ENCODE results near the gene KCNAB1. TPM values are rescaled to one million over a fixed set of nuclear protein-coding genes. Genes with fewer than 3 reads are reported as not detected.

Gene KCNAB1
- total and polyA plus RNA-seq, 2 donors (not counting 1 experiment from before 2014, with no cell fraction given), result not detected

DNA sequence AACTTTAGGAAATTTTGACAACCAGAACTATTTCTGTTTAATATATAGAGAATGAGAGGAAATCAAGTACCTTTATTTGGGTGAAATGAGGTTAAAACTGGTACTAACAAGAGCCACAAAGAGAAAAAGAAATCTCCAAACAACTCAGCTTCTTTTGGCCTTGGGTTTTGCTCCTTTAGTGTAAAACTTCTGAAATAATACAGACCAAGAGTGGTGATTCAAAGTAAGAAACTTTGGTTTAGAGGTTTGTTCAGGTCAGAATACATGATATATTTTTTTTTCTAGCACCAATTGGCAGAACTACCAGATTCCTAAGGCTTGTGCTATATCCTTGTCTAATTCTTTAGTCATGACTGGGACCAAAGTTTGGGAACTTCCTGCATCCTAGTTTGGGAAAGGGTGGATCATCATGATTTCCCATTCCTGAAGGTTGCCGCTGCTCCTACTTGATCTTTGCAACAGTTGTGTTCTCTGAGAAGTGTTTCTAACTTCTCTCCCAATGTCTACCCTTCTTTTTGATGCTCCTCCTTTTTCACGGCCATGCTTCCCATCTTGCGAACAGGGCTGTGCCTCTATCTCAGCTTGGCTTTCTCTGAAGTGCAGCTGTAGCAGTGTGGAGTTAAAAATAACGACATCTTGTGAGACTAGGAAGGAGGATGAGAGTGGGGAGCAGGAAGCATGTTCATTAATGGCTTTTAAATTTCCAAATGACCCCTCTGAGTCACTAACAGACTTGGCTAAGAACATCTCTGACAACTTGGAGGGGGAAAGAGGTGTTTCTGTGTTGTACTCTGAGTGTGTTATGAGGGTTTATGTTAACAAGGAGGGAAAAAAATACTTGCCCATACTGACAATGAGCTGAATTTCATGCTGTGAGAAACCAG lies 87.7 kb downstream of the KCNAB1 start:
- Histone ChIP-seq H3K4me2 (replicated peaks; ENCODE audit: low read depth, low read length, poor library complexity, severe bottlenecking) (no peak overlapping the region), H2AFZ (ENCODE audit: insufficient read depth, low read depth, low read length, poor library complexity, severe bottlenecking) (no peak overlapping the region), H3K27me3 (replicated peaks in 1 of 4; ENCODE audit: control extremely low read depth in 1 of 4, control insufficient read depth in 3 of 4, insufficient read depth in 4 of 4, low read length in 3 of 4) (peaks cover 0 to 9% (median 3%) of the 10 kb centered on the region in 4 experiments), H3K27ac (ENCODE audit: low read length in 2 of 2) (no peak overlapping the region), H3K9me3 (ENCODE audit: control extremely low read depth in 1 of 3, control insufficient read depth in 2 of 3, insufficient read depth in 1 of 3, low read length in 2 of 3) (no peaks in the 10 kb centered on the region), H3K4me1 (ENCODE audit: control insufficient read depth in 2 of 2, insufficient read depth in 2 of 2, low read length in 2 of 2) (no peaks in the 10 kb centered on the region), H3K79me2 (ENCODE audit: control insufficient read depth, insufficient read depth, low read length) (no peaks in the 10 kb centered on the region), H4K20me1 (ENCODE audit: control insufficient read depth, insufficient read depth, low read length, poor library complexity, severe bottlenecking) (no peaks in the 10 kb centered on the region), H3K36me3 (replicated peaks in 1 of 2; ENCODE audit: control extremely low read depth in 1 of 2, control insufficient read depth in 1 of 2, extremely low read depth in 1 of 2, insufficient read depth in 2 of 2, low read length in 1 of 2) (no peaks in the 10 kb centered on the region), H3K9ac (ENCODE audit: low read length) (no peak overlapping the region), H3K4me3 (ENCODE audit: control extremely low read depth in 1 of 5, extremely low read depth in 1 of 5, insufficient read depth in 1 of 5, low read depth in 2 of 5, low read length in 4 of 5) (no peak overlapping the region)
- POLR2A ChIA-PET, result no interaction called here
- H3K9me3 Mint-ChIP-seq (ENCODE audit: insufficient read depth), result no peaks in the 10 kb centered on the region
- H3K27me3 Mint-ChIP-seq, result peaks cover 16% of the 10 kb centered on the region
- CTCF ChIA-PET, result no interaction called here
- no peaks in the 10 kb centered on the region for H3K4me1 Mint-ChIP-seq
- TF ChIP-seq, protein P1, sequence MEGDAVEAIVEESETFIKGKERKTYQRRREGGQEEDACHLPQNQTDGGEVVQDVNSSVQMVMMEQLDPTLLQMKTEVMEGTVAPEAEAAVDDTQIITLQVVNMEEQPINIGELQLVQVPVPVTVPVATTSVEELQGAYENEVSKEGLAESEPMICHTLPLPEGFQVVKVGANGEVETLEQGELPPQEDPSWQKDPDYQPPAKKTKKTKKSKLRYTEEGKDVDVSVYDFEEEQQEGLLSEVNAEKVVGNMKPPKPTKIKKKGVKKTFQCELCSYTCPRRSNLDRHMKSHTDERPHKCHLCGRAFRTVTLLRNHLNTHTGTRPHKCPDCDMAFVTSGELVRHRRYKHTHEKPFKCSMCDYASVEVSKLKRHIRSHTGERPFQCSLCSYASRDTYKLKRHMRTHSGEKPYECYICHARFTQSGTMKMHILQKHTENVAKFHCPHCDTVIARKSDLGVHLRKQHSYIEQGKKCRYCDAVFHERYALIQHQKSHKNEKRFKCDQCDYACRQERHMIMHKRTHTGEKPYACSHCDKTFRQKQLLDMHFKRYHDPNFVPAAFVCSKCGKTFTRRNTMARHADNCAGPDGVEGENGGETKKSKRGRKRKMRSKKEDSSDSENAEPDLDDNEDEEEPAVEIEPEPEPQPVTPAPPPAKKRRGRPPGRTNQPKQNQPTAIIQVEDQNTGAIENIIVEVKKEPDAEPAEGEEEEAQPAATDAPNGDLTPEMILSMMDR (IDR thresholded peaks at IDR 0.05), result no peak
- no peak for TF ChIP-seq EZH2 (IDR thresholded peaks at IDR 0.05; ENCODE audit: borderline replicate concordance, insufficient read depth, low read depth, low read length, poor library complexity, severe bottlenecking)
- ATAC-seq (ENCODE audit: low read depth) (no peak), DNase-seq (no peak)
- no peak overlapping the region for H3K27ac Mint-ChIP-seq
- intact Hi-C loops (cut with micrococcal nuclease), result no loop called here
- 100% methylated on average over 1 of the region's 4 CpGs for WGBS (ENCODE audit: insufficient coverage)
- H3K4me3 Mint-ChIP-seq, result no peak overlapping the region

DNA sequence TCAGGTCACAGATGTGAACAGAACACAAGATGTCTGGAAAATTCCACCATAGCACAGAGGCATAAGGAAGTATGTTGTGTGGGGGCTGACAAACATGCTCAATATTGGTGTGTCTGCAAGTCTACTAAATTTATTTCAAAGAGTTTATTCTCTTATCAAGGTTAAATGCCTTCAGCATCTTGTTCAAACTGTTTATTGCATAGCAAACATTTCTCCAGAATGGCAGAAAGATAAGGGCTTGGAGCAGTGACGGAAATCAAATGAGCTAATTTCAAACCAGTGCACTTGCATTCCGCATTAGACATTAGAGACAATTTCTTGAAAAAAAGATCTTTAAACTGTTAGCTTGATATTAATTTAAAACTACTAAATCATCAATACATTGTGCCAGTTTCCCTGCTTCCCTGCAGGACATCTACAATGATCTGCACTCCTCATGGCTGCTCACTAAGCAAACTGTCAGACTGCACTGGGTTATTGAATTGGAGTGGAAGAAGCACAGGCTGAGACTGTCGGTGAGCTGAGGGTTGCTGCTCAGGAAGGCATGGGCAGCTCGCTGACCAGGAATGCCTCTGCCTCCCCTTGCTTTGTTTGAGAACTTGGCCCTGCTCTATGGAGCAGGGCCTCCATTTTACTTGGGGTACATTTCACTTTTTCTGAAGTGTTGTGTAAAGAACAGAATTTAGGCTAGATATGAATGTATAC lies 89.4 kb downstream of the KCNAB1 start:
- ChIA-PET POLR2A (no interaction called here), CTCF (no interaction called here)
- no peaks in the 10 kb centered on the region for H3K9me3 Mint-ChIP-seq (ENCODE audit: insufficient read depth)
- Histone ChIP-seq H3K27me3 (replicated peaks in 1 of 4; ENCODE audit: control extremely low read depth in 1 of 4, control insufficient read depth in 3 of 4, insufficient read depth in 4 of 4, low read length in 3 of 4) (peaks cover 0 to 9% (median 3%) of the 10 kb centered on the region in 4 experiments), H3K27ac (ENCODE audit: low read length in 2 of 2) (no peak overlapping the region), H3K9ac (ENCODE audit: low read length) (no peak overlapping the region), H4K20me1 (ENCODE audit: control insufficient read depth, insufficient read depth, low read length, poor library complexity, severe bottlenecking) (no peaks in the 10 kb centered on the region), H2AFZ (ENCODE audit: insufficient read depth, low read depth, low read length, poor library complexity, severe bottlenecking) (no peak overlapping the region), H3K36me3 (replicated peaks in 1 of 2; ENCODE audit: control extremely low read depth in 1 of 2, control insufficient read depth in 1 of 2, extremely low read depth in 1 of 2, insufficient read depth in 2 of 2, low read length in 1 of 2) (no peaks in the 10 kb centered on the region), H3K4me1 (ENCODE audit: control insufficient read depth in 2 of 2, insufficient read depth in 2 of 2, low read length in 2 of 2) (no peaks in the 10 kb centered on the region), H3K79me2 (ENCODE audit: control insufficient read depth, insufficient read depth, low read length) (no peaks in the 10 kb centered on the region), H3K4me2 (replicated peaks; ENCODE audit: low read depth, low read length, poor library complexity, severe bottlenecking) (no peak overlapping the region), H3K4me3 (ENCODE audit: control extremely low read depth in 1 of 5, extremely low read depth in 1 of 5, insufficient read depth in 1 of 5, low read depth in 2 of 5, low read length in 4 of 5) (no peak overlapping the region), H3K9me3 (ENCODE audit: control extremely low read depth in 1 of 3, control insufficient read depth in 2 of 3, insufficient read depth in 1 of 3, low read length in 2 of 3) (no peaks in the 10 kb centered on the region)
- H3K4me3 Mint-ChIP-seq, result no peak overlapping the region
- DNase-seq (no peak), ATAC-seq (ENCODE audit: low read depth) (no peak)
- H3K27me3 Mint-ChIP-seq, result peaks cover 13% of the 10 kb centered on the region
- intact Hi-C loops (cut with micrococcal nuclease), result no loop called here
- 83% methylated on average over 2 of the region's 4 CpGs for WGBS (ENCODE audit: insufficient coverage)
- H3K27ac Mint-ChIP-seq, result no peak overlapping the region
- TF ChIP-seq EZH2 (IDR thresholded peaks at IDR 0.05; ENCODE audit: borderline replicate concordance, insufficient read depth, low read depth, low read length, poor library complexity, severe bottlenecking), result no peak
- TF ChIP-seq, protein P1 (IDR thresholded peaks at IDR 0.05), result no peak
- no peaks in the 10 kb centered on the region for H3K4me1 Mint-ChIP-seq

Measured in B cell (primary cell).